Coronary artery (tissue), 2 donors: Measurements from ENCODE around the gene TAOK1.

ENCODE experiments used
- DNase-seq: peaks from one replicate; pipeline ENCODE4 v3.0.0-alpha.2; 2017; ENCODE audit warnings: low spot score
- H3K27ac ChIP-seq, 2 donors: fragments of 200-600 bp; sonication (generic); one replicate each; pipeline ENCODE4 v1.5.1; 2016 to 2019
- H3K4me3 ChIP-seq: fragments of 200-600 bp; sonication (generic); 2 replicates; pipeline ENCODE4 v1.5.1; 2016; ENCODE audit warnings: mild to moderate bottlenecking, moderate library complexity
- CTCF ChIP-seq: fragments of 200-600 bp; sonication (generic); IDR thresholded peaks from one replicate; pipeline ENCODE4 v1.5.1; 2019; ENCODE audit warnings: antibody characterized with exemption

Gene TAOK1

DNA sequence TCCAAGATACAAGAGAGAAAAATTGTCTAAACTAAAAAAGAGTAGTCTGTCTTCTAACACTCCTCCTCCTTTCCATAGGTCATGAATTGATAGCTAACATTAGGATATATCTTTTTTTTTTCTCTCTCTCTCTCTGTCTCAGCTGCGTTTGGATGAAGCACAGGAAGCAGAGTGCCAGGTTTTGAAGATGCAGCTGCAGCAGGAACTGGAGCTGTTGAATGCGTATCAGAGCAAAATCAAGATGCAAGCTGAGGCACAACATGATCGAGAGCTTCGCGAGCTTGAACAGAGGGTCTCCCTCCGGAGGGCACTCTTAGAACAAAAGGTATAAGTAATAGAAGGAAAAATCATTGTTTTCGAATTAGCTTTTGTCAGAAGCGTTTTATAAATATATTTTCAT lies 143.8 kb downstream of the TAOK1 start:
- TF ChIP-seq CTCF = no peak
- no peak for DNase-seq
- Histone ChIP-seq H3K27ac (no peak overlapping the region), H3K4me3 (no peak overlapping the region)

GRCh38 chr17:29544066-29544465 lies 153.9 kb downstream of the TAOK1 start:
- no peak for TF ChIP-seq CTCF
- no peak overlapping the region for H3K27ac ChIP-seq
- no peak for DNase-seq
- H3K4me3 ChIP-seq = no peak overlapping the region

GRCh38 chr17:29546085-29546484 lies 155.9 kb downstream of the TAOK1 start:
- DNase-seq = no peak
- H3K4me3 ChIP-seq = no peak overlapping the region
- no peak for TF ChIP-seq CTCF
- no peak overlapping the region for H3K27ac ChIP-seq

- H3K4me3 ChIP-seq = no peak overlapping the region
- no peak overlapping the region for H3K27ac ChIP-seq
- no peak for TF ChIP-seq CTCF
- DNase-seq = no peak
These were observed 156.7 kb downstream of the TAOK1 start for GRCh38 chr17:29546830-29547229.

DNA sequence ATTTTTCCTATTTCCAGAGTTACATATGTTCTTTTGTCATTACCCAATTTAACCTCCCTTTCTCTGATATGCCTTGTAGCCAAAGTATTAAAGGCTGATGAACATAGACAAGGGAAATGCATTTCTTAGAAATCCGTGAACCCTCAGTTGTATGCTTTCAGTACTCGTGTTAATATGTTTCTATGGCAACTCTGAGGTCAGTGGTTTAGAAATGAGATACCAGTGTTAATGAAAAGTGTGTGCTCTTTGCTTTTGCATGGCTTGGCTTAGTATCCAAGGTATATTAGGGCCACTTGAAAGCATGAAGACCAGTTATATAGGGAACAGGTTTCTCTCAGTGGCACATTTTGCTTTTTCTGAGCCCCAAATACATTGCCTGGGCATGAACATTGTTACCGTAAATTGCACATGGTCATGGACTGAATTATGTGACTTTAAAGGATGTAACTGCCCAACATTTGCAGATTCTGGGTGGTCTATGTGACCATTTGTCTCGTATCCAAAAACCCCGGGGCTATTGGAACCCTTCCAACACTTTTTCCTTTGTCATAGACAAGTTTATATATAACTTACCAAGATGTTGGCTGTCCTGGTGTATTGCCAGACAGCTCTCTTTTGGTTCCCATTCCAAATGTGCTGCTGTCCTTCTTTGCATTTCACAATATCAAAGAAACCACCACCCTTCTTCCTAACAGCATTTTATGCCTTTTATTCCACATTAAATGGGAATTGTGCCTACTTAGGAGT lies 159.2 kb downstream of the TAOK1 start:
- Histone ChIP-seq H3K27ac (no peak overlapping the region), H3K4me3 (no peak overlapping the region)
- TF ChIP-seq CTCF = no peak
- DNase-seq = no peak

DNA sequence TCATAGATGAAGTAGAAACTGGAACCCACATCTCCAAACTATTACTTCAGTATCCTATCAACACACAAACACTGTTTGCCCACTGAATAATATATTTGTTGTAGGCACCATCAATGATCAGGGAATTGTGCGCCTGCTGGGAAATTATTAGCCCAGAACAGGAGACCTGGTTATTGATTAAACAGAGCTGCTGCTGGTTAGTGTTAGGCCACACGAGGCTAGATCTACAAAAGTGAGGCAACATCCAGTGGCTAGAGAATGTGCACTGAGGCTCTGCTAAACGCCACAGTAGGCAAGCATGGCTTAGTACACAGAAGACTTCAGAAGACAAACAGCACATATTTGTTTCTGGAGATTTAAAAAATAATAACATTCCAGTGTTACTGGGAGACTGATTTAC lies 165.7 kb downstream of the TAOK1 start:
- Histone ChIP-seq H3K4me3 (no peak overlapping the region), H3K27ac (no peak overlapping the region)
- no peak for TF ChIP-seq CTCF
- DNase-seq = no peak

- no peak for TF ChIP-seq CTCF
- DNase-seq = no peak
- H3K4me3 ChIP-seq = no peak overlapping the region
- no peak overlapping the region for H3K27ac ChIP-seq
These were observed 167.0 kb downstream of the TAOK1 start for GRCh38 chr17:29557085-29557738.
